HG02678 (cell line): Measurements from ENCODE around the gene PLCB4.

Source experiments
- ATAC-seq: cut with Tn5 transposase; IDR thresholded peaks from one replicate; pipeline ENCODE4 v1.9.1; 2021; ENCODE audit warnings: mild to moderate bottlenecking, moderate library complexity; ENCODE audit not compliant: unreplicated experiment

The PLCB4 gene

DNA sequence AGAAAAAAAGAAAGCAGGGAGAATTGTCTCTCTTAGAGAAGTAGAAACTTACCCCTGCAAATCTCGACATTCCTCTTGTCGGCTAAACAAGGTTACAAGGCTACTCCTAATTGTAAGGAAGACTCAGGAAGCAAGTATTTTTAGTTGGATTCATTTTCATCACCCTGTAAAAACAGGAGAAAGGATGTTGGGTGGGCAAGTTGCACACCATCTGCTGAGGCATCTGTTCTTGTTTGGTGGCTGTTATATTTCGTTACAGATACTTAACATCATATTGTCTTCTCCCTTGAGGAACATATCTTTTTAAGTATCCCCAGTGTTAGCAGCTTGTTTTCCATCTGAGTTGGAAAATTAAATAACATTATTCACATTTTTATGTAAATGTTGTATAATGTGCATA is 187.5 kb downstream of the PLCB4 start:
- no peak for ATAC-seq

DNA sequence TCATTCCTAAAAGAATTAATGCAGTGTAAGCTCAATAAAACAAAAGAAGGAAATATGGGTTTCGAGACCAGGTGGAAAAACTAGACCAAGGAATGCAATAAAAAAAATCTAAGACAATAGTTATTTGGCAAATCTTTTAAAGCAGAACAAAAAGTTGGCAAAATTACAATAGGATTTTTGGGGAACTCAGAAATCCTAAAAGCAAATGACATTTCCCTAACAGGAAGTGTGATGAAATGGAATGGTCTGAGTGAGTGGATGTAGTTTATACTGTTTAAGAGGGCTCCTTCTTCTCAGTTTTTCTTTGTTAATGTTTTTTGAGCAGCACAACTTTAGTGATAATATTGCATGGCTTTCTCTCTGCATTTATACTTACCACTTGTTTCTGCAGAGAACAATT is 190.0 kb downstream of the PLCB4 start:
- no peak for ATAC-seq

DNA sequence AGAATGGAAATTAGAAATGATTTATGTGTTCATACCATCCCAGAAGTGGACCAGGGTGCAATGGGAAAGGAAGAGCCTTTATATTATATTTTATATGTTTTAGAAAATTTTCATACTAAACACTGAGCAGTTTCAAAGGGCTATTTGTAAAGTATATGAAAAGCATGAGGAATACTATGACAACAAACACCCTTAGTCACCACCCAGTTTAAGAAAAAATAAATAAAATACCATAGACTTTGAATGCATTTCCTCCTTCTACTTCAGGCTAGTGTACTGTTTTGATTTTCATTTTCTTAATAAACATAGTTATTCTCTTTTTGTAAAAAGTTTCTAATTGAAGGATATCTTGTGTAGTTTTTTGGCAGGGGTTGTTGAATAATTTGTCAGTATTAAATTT is 191.1 kb downstream of the PLCB4 start:
- no peak for ATAC-seq

DNA sequence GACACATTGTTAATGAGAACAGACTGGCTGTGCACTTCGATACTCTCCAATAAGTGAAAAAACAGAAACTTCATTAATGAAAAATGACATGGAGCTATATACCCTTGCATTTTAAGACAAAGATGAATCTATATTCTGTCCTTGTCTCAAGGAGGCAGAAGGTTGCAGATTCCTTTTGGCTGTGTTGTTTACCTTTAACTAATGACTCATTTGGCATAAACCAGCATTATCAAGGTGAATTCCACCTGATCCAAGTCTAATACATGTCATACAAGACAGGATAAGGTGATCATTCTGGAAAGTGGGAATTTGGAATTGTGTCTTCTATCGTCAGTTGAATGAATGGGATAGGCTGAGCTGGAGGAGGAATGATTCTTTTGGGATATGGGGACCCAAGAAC is 192.9 kb downstream of the PLCB4 start:
- no peak for ATAC-seq

DNA sequence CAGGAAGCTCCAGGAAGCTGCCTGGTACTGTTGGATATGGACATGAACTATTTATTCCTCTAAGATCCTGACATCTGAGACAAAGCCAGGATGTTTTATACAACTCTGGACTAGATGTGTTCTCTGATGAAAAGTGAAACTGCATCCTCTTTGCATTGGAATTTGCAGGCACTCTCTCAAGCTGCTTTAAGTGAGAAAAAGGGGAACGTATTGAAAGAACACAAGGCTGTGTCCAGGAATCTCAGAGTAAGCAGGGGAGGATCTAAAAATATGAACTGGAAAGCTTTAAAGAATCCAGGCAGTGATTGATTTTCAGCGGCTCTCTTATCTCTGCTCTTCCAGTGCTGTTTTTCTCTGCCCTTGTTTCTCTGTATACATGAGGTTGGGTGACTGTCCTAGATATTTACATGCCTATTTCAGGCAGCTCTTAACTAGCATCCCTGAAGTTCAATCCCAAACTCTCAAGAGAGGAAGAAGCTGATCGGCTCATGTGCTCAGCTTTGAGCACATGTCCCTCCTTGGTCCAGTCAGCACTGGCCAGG is 193.8 kb downstream of the PLCB4 start:
- ATAC-seq: no peak

DNA sequence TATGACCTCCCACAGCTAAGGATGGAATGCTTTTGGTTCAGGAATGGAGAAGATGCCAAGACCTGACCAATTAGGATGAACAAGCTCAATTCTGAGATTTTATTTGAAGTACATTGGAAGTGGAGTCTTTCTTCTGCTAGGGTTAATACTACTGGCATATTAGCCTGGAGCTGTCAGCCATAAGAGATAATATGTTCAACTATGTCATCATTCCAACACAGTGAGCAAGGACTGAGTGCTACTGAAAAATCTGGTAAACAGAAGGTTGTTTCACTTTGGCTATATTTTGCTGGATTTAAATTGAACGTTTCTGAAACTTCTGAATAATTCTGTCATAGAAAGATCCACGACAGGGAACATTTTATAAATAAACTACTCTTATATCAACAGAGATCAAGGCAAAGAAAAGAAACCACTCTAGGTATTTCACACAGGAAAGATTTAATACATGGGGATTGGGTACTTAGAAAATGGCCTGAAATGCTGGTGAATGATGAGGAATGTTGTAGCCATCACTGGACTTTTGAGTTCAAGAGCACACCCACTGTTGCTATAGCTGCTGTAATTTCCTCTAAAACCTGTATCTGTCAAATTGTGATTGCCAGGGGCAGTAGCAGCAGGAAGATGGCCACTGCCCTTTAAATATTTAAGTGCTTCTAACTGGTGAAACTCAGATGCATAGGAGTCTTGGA is 200.5 kb downstream of the PLCB4 start:
- no peak for ATAC-seq

DNA sequence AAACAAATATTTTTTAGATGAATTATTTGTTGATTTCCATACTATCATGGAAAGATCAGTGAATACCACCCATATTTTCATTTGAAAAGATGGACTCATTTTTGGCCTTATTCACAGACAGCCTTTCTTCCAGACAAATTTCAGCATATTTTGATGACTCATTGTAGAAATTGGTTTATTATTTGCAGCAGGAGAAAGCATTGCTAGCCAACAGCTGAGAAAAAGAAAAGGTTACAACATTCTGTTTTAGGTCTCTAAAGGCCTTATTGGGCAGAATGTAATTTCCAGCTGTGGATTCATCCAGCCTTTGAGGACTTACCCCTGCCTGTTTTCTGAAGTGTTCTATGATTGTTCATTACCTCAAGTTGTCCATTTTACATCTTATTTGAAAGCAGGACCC is 201.9 kb downstream of the PLCB4 start:
- ATAC-seq: no peak

DNA sequence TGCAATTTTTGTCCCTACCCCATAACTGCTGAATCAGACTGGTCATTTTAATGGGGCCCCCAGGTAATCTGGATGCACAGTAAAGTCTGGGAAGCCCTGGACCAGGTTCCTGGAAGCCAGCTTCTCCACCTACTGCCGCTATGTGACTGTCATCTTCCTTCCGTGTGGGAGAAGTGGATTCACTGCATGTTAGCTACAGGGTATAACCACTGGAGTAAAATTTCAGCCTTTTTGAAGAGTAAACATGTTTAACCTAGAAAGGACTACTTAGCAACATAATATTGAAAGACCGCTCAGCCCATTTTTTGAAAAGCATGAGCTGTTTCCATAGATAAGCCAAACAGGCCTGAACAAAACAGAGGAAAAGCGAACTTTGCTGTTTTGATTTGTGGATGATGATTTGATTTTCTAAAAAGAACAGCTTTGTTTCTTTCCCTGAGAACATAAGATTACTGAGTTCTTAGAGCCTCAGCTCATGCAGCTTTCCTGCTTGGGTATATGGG is 208.1 kb downstream of the PLCB4 start:
- ATAC-seq: no peak

DNA sequence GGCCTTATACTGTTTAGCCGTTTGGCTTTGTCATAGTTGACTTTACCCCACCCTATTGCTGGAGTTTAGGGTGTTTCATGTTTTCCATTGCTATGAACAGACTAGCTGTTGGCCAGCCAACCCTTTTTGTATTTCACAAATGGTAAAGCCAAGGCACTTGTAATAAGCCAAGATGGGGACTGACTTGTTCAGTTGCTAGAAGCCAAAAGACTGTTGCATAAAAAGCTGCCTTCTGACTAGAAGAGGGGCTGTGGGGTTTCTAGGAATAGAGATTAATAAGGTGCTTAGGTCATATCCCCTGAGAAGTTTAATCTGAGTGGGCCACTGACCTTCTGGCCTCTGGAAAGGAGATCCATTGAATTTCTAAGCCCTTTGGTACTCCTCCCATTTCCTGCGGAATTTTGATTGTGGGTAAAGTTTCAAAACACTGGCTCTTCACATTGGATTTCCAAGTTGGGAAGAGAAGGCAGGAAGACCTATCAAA is 211.1 kb downstream of the PLCB4 start:
- no peak for ATAC-seq

DNA sequence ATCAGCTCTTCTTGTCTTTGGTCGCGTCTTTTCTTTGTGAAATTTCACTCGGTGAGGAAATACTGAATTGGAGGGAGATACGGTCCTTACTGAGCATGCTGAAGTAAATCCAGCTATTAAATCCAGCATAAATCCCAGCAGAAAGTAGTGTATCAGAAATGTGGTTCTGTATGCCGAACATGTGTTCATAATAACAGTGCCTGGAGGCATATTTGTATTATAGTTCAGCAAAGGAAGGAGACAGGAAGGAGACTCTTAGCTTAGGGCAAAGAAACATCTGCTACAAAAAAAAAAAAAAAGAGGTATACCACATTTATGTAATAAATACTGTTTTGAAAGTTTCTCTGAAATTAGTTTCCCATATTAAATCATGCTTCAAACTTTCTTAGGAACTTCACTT is 211.8 kb downstream of the PLCB4 start:
- no peak for ATAC-seq

DNA sequence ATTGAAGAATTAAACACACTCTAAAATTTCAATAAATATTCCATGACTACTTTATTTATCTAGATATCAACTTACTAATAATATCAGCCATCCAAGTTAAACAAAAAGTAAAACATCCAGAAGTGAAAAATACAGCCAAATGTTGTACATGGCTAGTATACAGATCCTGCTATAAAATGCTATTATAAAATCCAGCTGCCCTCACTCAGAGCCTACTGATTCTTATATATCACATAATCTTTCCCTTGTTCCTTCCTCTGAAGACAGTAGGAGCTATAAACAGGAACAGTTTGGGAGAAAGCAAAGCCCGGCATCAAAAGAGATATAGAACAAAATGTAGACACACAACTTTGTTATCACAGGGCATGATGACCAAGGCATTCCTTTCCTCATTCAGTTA is 212.9 kb downstream of the PLCB4 start:
- no peak for ATAC-seq

DNA sequence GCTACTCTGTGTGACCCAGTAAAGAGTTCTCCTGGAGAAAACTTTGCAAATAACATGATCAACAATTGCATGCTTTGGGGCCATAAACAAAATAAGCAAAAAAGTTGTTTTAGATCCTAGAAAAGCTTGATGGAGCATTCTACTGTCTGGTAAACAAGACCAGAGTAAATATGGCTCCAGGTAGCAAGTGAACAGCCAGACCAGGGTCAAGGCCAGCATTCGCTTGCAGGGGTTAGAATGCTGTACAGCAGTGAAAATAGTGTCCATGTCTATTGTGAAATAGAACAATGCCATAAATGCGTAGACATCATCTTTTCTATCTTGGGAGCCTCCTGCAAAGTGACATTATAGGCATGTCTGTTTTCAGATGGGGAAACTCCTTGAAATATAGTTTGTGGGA is 216.7 kb downstream of the PLCB4 start:
- no peak for ATAC-seq

DNA sequence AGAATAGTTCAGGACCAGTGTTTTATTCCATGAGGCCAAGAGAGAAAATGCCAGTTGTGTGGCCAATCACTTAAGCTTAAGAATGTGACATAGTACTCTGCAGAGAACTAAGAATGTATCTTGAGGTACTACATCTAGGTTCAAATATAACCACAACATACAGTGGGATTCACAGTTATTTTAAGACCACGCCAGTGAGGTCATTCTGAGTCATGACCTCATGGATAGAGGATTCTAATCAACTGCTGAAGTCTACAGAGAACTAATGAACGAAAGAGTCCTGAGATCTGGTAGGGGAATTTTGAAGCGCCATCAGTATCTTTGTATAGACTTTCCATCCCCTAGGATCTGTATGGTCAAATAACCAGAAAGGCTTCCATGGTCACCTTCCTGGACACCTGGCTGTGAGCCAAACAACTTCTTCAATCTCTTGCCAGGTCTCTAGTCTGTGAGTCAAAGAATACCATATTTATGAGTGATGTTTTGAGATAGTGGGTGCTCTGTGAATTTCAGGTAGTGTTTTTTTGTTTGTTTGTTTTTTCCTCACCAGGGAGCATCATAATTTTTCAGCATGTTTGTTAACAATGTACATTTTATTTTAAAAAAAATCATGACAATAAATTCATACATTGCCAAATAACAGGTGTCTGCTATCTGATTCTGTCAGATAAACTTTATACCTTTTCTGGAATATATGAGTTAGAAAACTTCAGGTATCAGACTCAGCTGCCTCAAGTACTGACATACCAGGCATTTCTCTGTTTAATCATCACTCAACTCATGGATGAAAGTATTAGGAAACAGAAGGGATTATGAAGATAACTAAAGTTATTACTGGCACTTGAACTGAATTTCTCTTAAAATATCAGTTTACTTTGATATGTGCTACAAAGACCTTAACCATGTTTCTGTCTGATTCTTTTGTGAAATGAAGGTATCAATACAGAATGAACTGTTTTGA is 217.9 kb downstream of the PLCB4 start:
- no peak for ATAC-seq

DNA sequence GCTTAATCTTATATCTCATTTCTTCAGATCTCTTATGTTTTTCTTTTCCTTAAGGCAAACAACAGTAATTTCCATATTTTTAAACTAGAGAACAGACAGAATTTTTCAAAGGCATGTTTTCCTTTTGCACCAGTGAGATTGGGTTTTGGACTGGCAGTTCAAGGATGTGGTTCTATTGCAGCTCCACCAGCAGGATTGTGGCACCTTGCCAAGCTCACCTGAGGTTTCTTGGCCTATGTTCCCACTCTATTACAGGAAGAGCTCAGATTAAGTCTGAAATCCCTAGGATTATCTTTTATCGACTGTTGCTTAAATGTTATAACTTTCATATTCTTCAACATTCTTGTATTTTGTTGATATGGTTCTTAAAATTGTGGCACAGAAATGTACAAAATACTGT is 218.9 kb downstream of the PLCB4 start:
- ATAC-seq: no peak

DNA sequence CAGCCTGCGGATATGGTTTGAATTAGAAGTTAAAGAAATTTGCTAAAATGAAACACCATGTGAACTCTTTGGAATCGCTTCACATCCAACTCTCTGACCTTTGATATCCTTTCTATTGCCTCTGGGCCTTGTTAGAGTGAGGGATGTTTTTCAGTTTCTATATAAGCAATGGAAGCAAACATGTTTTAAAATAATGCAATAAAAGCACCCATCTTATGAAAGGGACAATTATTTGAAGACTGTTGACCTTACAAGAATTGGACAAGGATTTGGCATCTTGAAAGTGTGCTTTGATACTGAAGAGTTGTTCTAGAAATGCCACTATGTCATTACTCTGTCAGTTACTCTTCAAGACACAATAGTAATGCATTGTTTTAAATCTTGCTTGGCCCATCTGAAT is 221.4 kb downstream of the PLCB4 start:
- no peak for ATAC-seq

DNA sequence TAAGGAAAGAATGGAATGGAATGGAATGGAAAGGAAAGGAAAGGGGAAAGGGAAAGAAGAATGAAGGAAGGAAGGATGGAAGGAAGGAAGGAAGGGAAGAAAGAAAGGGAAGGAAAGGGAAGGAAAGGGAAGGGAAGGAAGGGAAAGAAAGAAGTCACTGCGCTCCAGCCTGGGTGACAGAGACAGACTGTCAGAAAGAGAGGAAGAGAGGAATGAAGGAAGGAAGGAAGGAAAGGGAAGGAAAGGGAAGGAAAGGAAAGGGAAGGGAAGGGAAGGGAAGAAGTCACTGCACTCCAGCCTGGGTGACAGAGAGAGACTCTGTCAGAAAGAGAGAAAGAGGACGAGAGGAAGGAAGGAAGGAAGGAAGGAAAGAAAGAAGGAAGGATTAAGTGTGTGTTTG is 224.3 kb downstream of the PLCB4 start:
- no peak for ATAC-seq

DNA sequence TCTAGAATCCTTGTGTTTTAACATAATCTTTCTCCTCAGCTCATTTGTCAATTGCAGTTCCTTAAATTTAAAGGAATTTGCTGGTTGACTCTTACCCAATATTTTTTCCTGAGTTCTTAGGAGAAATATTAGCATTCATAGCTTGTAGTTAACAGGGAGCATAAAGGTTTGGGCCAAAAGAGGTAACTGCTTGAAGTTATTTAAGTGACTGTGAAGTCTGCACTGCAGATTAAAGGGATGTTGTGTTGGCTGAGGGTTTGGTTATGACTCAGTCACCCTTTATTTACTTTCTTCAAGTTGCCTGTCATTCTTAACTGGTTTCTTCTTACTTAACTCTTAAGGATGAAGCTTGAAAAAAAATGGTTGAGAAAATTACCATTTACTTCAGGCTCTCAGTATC is 225.2 kb downstream of the PLCB4 start:
- ATAC-seq: no peak

DNA sequence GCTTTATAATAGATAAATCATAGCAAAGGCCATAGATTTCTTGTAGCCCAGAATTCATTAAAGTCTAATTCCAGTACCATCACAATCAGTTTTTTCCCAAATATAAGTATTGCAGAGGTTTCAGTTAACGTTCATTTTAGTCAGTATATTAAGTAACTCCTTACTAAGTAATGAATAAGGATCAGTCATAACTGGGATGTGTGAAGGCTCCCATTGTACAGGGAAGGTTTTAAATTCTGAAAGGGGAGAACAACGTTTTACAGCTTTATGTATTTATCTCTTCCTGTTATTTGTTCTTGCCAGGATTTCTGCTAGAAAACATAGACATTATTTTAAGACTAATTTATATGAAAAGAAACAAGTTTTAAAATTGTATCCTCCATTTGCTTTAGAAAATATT is 230.0 kb downstream of the PLCB4 start:
- no peak for ATAC-seq

DNA sequence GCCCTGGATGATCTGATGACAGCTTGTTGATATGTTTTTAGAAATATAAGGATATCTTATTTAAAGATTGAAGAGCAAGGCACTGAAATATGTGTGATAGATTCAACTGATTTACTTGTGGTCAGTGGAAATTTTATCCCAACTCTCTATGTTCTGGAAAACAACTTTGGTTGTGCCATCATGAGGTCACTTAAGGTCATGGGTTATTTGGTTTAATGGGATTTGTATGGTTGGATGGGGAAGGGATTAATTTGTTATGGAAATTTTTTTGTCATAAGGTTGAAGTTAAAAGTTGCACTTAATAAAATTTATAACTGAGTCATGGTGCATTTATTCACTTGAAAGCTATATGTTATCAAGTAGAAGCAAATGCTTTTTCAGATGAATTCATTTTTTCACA is 231.2 kb downstream of the PLCB4 start:
- no peak for ATAC-seq

DNA sequence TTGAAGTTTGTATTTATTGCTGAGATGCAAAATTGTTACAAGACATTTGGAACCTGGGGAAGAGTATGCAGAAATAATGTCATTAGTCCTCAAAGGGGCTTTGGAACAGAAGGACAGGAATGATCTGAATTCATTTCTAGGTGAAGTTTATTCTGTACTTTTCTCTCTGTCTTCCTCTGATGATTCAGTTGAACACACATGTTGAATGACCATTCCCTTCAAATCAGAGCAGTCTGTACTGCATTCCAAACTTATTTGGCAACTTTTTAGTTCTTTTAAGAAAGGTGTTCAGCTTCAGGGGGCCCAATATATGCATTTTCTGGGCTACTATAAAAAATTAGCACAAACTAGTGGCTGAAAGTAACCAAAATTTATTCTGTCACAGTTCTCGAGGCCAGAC is 231.6 kb downstream of the PLCB4 start:
- no peak for ATAC-seq
